HG03196 (cell line): ENCODE data around the gene CRABP2.

Experiments used
- ATAC-seq: cut with Tn5 transposase; IDR thresholded peaks from one replicate; pipeline ENCODE4 v1.9.1; 2021; ENCODE audit not compliant: unreplicated experiment

CRABP2 gene

DNA sequence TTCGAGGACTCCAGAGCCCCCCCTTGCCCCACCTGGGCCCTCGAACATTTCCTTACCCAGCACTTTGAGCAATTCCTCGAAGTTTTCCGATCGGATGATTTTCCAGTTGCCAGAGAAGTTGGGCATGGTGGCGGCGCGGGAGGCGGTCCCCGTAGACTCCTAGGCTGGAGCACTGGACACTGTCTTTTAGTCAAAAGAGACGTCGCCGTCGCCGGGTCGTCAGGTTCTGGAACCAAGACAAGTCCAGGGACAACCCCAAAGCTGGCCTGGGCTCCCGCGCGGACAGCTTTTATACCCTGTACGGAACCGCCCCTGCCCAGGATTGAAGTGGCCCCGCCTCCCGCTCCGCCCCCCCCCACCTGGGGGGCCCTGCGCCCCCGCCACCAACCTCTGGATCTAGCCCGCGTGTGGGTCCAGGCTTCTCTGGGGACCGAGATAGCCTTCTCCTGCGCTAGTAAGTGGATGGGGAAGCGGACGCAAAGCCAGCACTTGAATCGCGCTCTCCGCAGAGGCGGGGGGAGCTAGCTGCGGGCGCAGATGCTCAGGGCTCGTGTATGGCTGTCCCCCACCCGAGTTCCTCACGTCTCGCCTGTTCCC lies at the start of gene CRABP2:
Gene CRABP2, minus strand, starts transcription at position 263 of the 597 bp plus-strand sequence. Its CDS starts 137 bp downstream, at position 126.
- ATAC-seq, result no peak

DNA sequence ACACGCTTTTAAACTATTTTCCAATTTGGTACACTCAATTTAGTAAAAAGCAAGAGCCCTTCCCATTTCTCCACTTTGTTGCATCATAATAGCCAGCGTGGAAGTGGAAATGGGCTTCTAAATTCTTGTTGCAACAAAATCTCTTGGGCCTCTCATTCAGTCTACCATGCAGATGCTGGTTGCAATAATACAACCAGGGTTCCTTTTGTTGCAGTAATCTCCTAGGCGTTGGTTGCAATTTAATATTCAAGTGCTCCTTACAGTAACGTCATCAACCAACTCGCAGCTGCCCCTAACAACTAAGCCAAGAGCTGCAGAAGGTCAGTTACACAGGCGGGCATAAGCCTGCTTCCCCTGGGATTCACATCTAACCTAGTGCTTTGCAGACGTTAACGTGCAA lies 48.8 kb upstream of the CRABP2 start:
- ATAC-seq, result no peak

DNA sequence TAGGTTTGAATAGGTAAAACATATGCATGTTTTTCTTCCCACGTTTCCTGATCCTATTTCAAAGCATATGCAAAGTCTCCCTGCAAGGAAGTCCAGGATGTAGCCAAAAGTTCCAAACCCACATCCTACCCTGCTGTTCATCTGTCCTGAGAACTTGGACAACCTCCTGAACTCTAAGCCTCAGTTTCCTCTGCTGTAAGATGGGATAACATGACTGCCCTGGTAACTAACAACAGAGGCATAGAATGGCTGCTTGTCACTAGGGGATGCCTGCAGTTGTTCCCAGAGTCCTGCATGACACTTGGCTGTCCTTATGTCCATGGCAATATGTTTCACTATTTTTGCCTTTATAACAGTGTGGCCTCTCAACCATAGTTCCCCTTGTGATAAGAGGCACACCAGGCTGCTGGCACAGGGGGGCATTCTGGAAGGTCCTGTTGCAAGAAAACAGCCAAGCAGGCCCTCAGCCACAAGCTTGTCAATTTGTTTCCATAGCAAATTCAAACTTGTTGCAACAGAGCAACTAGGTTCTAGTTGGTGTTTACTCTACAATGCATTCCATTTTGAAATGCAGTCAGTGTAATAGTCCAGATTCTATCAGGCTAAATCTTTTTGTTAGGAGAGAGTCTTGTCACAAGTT lies 47.6 kb upstream of the CRABP2 start:
- no peak for ATAC-seq

DNA sequence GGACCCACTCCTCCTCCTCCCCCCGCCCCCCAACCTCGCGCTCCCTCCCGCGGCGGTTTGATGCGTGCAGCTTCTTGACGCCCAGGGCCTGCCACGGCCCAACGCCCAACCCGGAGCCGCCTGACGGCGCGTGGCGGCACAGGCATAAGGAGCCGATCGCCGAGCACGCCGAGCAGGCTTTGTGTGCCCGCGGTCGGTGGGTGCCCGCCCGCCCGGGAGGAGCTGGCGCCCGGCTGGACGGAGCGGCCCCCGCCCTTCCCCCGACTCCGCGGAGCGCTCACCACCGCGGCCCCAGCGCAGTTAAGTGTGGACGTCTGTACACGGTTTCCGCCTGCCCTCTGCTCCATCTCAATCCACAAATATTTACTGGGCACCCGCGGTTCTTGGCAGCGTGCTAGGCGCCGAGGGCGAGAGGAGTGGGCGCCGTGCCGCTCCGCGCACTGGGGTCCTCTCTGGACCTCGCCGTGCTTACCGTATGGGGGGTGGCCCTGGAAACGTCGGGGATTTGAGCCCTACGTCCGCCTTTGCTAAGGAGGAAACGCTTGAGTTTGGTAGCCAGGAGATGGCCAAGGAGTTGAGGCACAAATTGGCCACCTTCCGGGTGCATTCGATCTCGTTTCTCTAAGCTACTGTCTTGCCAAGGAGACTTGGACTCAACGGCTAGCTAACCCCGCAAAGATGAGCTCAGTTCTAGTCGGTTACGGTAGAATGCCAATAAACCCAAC lies 46.5 kb upstream of the CRABP2 start:
- peak; percentile 70 for ATAC-seq

DNA sequence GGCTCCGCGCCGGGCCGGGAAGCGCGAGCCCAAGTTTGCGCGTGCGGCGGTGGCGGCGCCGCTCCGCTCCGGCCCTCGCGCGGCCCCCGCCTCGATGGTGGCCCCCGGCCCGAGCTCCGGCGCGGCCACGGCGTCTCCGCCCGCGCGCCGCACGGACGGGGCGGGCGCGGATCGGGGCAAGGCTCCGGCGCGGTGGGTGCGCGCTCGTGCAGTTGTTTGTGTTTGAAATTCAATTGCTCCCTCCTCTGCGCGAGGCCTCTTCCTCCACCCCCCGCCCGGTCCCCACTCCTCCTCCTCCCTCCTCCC lies 46.0 kb upstream of the CRABP2 start, which contains the start of gene HDGF:
Gene HDGF, minus strand, starts transcription at position 225 of the 306 bp plus-strand sequence. CDS start 246 bp downstream, outside the sequence.
- ATAC-seq, result peak; percentile 12

DNA sequence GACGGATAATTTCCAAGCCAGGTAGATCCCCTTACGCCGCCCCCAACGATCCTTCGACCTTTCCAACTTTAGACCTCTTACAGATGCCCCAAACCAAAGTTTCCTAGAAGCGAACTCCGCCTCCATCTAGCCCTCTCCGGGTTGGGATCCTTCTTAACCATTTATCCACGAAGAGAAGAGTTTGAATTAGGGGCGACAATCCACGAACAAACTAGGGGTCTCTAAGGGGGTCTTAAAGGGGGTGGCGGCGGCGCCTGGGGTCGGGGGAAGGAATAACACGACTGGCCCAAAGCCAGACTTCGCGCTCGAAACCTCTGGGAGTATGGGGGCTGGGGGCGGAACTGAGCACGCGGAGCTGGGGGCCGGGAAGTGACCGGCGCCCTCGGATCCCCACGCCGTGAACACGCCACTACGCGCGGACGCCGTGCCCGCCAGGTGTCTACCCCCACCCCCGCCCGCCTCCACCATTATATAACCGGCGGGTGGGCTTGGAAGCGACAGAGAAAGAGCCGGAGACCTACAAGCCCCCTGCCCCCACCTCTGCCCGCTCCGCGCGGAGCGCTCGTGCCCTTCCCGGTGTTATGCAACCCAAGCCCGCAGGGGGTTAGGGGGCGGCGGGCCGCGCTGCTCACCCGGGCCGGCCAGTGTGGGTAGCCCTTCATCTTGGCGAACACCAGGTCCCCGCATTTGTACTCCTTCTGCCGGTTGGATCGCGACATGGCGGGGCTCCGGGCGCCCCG lies 45.5 kb upstream of the CRABP2 start:
- peak; percentile 8 for ATAC-seq

DNA sequence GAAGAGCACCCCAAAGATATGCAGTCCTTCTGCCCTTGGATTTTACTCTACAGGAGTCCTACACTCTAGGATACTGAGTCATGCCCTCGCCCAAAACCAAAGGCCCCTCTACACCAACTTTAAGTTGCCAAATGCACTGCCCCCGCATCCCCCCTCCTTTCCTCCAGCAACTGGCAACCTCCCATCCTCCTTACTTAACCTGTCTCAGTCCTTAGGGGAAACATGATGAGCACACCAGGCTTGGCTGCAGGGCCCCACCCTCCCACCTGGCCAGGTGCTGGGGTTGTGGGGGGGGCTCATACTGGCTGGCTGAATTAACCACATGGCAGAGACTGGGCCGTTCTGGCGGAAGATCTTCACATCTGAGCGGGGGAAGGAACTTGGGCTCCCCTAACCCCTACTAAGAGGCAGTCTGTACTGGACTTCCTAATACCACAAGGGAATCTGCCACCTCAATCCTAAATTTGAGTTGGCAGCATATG lies 44.8 kb upstream of the CRABP2 start:
- ATAC-seq, result no peak

DNA sequence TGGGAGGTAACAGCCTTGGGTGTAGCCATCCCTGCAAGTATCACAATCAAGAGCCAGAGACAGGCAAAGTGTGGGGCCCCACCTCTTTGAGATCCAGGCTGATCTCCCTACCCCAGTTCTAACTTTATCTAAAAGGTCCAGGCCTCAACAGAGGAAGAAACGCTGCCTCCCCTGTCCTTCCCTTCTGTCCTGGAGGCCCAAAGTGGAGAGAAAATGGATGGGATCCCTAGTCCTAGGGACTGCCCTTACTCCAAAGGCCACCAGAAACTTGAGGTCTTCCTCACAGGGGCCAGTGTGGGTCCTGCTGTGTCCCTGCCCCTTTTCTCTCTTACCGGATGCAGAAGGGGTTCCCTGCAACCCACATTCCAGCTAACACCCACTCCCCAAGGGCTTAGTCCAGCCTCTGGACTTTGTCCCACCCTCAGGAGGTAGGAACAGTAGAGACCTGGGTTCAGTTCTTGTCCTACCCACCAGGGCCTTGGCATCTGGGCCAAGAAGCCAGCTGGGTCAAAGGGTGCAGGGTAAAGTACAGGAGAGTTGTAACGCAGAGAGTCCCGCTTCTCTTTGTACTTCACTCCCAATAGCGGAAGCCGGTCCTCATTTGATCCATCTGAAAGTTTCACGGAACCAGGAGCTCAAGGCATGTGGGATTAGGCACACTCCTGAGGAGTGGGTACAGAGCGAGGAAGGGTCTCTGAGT lies 44.2 kb upstream of the CRABP2 start:
- no peak for ATAC-seq

DNA sequence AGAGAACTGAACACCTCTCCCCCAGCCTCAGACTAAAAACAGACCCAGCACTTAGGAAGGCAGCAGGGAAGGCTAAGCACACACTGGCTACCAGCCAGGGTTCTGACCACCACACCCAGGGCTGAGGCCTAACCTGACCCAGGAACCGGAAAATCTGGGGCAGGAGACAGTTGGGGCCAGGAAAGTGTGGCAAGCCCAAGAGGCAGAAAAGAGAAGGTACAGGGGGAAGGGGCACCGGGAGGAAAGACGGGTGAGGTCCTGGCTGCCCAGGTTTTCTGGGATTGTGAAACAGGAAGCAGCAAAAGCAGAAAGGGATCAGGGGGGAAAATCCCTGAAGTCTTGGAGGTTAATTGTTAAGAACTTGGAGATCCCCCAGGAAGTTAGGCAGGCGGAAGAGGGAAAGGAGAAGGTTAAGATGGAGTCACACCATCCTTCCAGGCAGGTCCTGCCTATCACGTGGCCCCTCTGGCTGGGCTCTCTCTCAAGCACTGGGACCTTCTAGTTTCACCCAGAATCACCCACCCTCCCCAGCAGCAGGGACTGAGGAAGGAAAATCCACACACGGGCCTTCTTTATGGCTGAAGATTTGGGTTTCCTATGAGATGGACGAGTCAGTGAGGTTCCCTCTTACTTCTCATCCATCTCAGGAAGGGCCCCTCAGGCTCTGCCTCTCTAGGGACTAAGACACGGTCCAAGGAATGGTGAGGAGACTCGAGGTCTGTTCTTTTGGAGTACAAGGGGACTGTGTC lies 43.5 kb upstream of the CRABP2 start:
- no peak for ATAC-seq

DNA sequence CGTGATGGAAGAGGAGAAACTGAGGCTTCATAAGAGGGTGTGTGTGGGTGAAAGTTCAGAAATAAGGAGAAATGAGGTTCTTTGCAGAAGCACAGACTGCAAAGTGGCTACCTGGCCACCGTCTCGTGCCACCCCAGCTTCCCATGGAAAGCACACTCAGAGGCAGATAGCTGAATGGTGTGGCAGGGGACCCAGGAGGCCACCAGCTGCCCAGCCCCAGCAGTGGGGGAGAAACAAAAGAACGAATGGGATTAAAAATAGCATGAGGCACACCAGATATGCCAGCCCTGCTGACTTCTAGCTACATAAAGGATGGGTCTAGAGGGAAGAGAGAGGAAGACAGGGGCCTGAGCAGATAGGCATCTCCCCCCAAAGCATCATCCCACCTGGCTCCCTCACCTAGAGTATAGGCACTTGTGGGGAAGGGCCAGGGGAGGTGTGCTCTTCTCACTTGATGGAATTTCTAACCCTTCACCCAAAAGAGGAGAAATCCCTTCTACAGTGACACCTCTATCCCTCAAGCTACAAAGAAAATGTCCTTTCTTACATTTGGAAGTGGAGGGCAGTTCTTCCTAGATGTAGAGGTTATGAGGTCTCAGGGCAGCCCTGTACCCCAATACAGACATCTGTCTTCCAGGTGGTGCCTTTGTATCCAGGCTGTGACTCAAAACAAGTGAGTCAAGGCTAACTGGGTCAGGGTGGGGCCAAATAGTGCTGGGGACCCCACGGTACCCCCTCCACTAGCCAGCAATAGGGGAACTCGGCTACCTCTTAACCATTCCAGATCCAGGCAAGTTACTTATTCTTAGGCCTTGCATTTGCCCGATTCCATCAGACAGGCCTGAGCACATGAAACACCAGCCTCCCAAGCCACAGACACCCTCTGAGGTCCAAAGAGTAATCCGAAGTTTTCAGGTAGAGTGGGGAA lies 42.6 kb upstream of the CRABP2 start:
- no peak for ATAC-seq

DNA sequence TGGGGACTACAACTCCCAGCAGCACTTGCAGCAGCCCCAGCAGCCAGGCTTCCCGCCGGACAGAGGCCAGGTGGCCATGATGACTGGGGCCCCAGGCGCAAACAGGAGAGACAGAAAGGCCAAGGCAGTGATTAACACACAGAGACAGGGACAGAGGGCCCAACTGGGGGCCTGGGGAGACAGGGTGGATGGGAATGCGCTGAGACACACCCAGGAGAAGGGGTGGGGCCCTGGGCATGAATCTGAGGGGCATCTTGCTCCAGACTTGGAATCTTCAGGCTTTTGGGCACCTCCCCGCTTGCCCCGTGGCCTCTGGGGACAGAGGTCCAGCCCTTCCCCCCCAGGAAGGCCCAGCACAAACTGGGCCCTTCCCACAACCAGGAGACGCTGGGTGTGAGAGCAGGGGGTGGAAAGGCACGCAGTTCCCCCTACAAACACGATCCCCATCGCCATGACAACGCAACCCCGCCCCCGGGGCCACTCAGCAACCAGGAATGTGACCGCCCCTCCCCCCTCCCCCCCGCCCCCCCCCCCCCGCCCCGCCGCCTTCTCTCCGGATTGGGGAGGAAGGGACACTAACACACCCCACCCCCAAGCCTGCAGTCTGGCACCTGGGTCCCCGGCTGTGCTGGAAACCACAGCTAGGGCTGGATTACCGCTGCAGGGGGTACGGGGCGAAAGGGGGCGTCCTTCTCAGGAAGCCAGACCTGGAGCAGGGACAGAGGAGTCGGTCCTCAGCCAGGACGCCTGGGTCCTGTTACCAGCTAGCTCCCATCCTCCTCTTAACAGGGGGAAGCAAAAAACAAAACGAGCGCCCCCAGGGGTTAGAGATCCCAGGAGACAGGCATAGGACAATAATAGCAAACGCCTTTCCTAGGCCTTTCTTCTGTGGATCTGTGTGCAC lies 41.6 kb upstream of the CRABP2 start:
- ATAC-seq, result no peak

DNA sequence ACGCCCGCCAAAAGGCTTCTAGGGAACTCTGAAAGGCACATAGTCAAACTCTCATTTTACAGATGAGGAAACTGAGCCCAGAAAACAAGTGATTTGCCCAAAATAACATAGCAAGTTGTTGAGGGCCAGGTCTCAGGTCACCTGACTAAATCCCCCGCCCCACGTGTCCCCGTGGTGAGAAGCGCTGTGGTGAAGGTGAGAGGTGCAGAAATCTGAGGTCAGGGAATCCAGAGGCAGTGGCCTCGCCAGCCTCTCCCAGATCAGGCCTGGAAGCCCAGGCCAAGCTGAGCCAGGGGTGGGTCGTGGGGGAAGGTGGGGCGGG lies 41.0 kb upstream of the CRABP2 start:
- ATAC-seq, result no peak

DNA sequence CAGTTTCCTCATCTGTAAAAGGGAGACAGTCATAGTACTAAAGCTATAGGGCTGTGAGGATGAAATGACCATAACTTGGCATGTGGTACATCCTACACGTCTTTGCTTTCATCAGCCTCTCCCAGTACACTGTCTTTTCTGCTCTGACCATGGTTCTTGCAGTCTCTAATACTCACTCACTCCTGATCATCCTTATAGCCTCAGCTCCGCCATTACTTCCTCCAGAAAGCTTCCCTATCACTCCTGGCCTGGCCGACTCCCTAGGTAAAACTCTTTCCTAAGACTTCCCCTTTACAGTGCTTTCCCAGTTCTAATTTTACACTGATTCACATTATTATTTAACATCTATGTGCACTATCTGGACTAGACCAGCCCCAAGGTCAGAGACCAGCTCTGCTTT lies 40.5 kb upstream of the CRABP2 start:
- no peak for ATAC-seq

DNA sequence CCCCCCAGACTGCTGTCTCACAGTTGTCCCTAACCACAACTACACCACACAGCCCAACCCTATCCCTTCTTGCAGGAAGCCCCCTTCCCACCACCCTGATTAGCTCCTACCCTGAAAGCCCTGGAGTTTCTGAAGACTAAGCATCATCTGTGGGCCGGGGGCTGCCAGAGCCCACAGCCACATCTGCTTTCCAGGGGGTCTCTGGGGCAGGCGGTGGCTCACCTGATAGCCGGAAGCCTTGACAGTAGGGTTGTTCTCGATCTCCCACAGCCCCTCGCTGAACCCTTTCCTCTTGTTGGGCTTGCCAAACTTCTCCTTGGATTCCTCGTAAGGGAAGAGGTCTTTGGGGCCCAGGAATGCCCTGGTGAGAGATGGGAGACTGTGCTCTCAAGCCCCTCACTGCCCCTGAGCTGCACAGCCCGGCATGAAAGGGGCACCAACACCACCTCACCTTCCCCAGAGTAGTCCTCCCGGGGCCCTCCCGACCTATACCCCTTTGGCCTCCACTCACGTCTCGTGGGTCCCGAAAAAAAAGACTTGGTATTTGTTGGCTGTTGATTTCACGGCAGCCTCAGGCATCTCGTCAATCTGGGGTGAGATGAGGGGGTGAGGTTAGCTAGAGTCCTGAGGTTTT lies 39.5 kb upstream of the CRABP2 start:
- no peak for ATAC-seq

DNA sequence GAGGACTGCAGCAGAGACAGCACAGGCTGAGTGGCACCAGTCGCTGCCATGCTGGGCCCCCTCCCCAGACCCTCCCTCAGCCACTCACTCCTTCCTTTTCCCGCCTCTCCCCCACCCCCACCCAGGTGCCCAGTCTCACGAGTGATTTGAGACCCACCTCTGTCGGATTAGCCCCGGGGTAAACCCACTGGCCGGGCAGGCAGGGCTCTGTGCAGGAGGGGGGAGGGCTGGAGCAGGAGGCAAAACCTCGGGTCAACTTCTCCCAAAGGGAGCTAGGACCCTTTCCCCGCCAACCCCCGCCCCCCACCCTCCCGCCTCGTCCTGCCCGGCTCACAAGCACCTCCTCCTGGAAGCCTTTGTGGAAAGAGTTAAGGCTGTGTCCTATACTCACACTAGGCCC lies 39.0 kb upstream of the CRABP2 start:
- ATAC-seq, result no peak

DNA sequence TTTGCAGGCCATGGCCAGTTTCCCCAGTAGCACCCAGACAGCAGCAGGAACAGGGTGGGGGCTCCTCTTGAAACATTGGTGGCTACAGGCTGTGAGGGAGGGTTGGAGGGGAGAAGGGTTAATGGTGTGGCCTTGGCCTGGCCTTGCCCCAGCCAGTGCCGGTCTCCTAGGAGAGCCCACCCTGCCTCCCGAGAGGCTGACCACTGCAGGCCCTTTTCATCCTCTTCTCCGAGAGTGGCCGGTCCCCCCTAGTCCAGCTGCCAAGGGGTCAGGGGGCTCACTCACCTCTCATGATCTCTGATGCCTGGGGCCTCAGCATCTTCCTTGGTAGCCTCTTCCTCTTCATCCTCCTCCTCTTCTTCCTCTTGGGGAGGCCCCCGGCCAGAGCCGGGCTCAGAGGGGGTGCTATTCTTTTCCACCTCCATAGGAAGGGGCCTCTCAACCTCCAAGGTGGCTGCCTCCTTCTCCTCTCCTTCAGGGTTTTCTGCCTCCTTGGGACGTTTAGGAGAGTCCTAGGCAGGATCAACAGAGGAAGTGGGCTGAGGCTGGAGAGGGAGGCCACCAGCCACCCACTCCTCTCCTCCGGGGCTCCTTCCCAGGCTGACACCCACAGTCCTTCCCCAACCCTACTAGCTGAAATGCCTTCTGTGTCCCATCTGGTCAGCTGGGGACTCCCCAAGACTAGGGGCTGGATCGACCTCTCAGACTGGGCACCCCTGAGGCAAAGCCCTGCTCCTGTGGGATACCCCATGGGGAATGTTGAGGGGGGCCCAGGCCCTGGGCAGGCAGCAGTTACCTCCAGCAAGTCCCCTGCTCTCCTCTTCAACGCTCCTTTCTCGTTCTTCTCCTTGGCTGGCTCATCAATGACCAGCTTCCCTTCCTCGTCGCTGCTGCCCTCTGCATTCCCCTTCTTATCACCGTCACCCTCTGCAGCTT lies 38.3 kb upstream of the CRABP2 start:
- no peak for ATAC-seq

DNA sequence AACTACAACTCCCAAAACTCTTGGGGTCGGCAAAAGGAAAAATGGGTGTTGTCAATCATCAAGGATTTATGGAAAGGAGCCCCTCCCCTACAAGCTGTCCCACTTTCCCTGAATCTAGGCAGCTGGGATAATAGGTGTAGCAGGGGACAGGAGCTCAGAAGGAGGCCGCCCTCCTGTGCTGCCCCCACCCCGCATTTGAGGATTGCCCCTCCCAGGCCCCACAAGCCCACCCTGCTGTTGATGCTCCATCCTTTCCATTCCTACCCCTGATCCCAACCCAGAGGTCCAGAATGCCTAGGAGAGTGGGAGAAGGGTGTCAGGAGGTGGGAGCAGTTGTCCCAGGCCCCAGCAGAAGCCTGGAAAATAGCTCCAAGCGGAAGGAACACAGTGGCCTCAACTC lies 37.4 kb upstream of the CRABP2 start:
- no peak for ATAC-seq
